ENCODE measurements around the gene CEP350. TPM values are rescaled to one million over a fixed set of nuclear protein-coding genes. Genes with fewer than 3 reads are reported as not detected.

CEP350 gene
- polyA plus RNA-seq, 2 of the 4 experiments (the other 2 are of a cell fraction) = 6.4 to 22.6 TPM

- H3K4me2 ChIP-seq = no peak overlapping the region
Measured at GRCh38 chr1:180103819-180104218, 149.2 kb downstream of the CEP350 start.

GRCh38 chr1:180112091-180112490 lies 157.5 kb downstream of the CEP350 start:
- Histone ChIP-seq H3K4me1 (peaks cover 2% of the 10 kb centered on the region; the same call in 2 of the 3 replicates), H3K9me3 (no peaks in the 10 kb centered on the region), H3K27ac (no peak overlapping the region), H3K4me2 (no peak overlapping the region), H3K4me3 (no peak overlapping the region)
- no peak for FAIRE-seq
- no peak for DNase-seq (ENCODE audit: low read depth in 1 of 2, low spot score in 1 of 2)
- ChIA-PET POLR2A (no interaction called here), CTCF (interaction anchor here (1.2 to 2.9 kb wide), 3 partner anchors 11 to 57 kb away, joined by 3 to 10 read pairs (median 4); no protein-coding TSS in a partner anchor)
- WGBS (ENCODE audit: missing lambda C conversion rate) = 92% methylated on average over 2 of the region's 2 CpGs
- ATAC-seq = no peak
- no peak for TF ChIP-seq SMC3 (IDR thresholded peaks at IDR 0.05)
- TF ChIP-seq CTCF (IDR thresholded peaks at IDR 0.05) = no peak
- no peak for TF ChIP-seq HDAC2 (IDR thresholded peaks at IDR 0.05)
- TF ChIP-seq GATA3 (IDR thresholded peaks at IDR 0.05; ENCODE audit: borderline replicate concordance) = no peak
- TF ChIP-seq, protein P1, sequence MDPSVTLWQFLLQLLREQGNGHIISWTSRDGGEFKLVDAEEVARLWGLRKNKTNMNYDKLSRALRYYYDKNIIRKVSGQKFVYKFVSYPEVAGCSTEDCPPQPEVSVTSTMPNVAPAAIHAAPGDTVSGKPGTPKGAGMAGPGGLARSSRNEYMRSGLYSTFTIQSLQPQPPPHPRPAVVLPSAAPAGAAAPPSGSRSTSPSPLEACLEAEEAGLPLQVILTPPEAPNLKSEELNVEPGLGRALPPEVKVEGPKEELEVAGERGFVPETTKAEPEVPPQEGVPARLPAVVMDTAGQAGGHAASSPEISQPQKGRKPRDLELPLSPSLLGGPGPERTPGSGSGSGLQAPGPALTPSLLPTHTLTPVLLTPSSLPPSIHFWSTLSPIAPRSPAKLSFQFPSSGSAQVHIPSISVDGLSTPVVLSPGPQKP (IDR thresholded peaks at IDR 0.05; ENCODE audit: low read depth, low read length) = no peak
- no peak for TF ChIP-seq FOXS1 (CRISPR knock-in tag; IDR thresholded peaks at IDR 0.05)
- TF ChIP-seq HOXA7 (CRISPR knock-in tag; IDR thresholded peaks at IDR 0.05) = no peak
- TF ChIP-seq, protein P2, sequence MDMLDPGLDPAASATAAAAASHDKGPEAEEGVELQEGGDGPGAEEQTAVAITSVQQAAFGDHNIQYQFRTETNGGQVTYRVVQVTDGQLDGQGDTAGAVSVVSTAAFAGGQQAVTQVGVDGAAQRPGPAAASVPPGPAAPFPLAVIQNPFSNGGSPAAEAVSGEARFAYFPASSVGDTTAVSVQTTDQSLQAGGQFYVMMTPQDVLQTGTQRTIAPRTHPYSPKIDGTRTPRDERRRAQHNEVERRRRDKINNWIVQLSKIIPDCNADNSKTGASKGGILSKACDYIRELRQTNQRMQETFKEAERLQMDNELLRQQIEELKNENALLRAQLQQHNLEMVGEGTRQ (IDR thresholded peaks at IDR 0.05) = no peak
- TF ChIP-seq HOXB13 (CRISPR knock-in tag; IDR thresholded peaks at IDR 0.05; ENCODE audit: low read depth) = no peak
- TF ChIP-seq HES2 (IDR thresholded peaks at IDR 0.05) = no peak
- TF ChIP-seq KDM1A (IDR thresholded peaks at IDR 0.05; ENCODE audit: low read depth) = no peak
- no peak for TF ChIP-seq MYC (IDR thresholded peaks at IDR 0.05; ENCODE audit: borderline replicate concordance, low read length)
- TF ChIP-seq ESRRA (IDR thresholded peaks at IDR 0.05; ENCODE audit: borderline replicate concordance, low read length) = no peak
- no peak for TF ChIP-seq EHF (CRISPR knock-in tag; IDR thresholded peaks at IDR 0.05)
- TF ChIP-seq RNF2 (IDR thresholded peaks at IDR 0.05; ENCODE audit: borderline replicate concordance, low read depth) = no peak

More at GRCh38 chr1:180103819-180104218, 149.2 kb downstream of the CEP350 start:
- CTCF ChIA-PET = interaction anchor here (0.9 to 1.8 kb wide), 3 partner anchors 11 to 84 kb away, joined by 3 to 4 read pairs (median 4); no protein-coding TSS in a partner anchor
- H3K4me3 ChIP-seq = no peak overlapping the region
- TF ChIP-seq PHF8 (IDR thresholded peaks at IDR 0.05; ENCODE audit: borderline replicate concordance, low read depth) (no peak), CEBPB (IDR thresholded peaks at IDR 0.05) (no peak), POLR2AphosphoS2 (conservative IDR thresholded peaks at IDR 0.05; ENCODE audit: low read length) (no peak), HES2 (IDR thresholded peaks at IDR 0.05) (no peak), TFCP2L1 (CRISPR knock-in tag; IDR thresholded peaks at IDR 0.05) (no peak), ZNF302 (CRISPR knock-in tag; IDR thresholded peaks at IDR 0.05) (no peak), GATA3 (IDR thresholded peaks at IDR 0.05; ENCODE audit: borderline replicate concordance) (no peak), POLR2A (IDR thresholded peaks at IDR 0.05; ENCODE audit: low read length) (no peak), ZC3H11A (IDR thresholded peaks at IDR 0.05) (no peak), BHLHE40 (IDR thresholded peaks at IDR 0.05; ENCODE audit: low read depth, low read length) (no peak), FOXS1 (CRISPR knock-in tag; IDR thresholded peaks at IDR 0.05) (no peak), MAZ (IDR thresholded peaks at IDR 0.05; ENCODE audit: borderline replicate concordance, low read depth, low read length) (no peak), CHD4 (IDR thresholded peaks at IDR 0.05; ENCODE audit: borderline replicate concordance) (no peak)
- TF ChIP-seq, protein P3, sequence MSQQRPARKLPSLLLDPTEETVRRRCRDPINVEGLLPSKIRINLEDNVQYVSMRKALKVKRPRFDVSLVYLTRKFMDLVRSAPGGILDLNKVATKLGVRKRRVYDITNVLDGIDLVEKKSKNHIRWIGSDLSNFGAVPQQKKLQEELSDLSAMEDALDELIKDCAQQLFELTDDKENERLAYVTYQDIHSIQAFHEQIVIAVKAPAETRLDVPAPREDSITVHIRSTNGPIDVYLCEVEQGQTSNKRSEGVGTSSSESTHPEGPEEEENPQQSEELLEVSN (IDR thresholded peaks at IDR 0.05; ENCODE audit: borderline replicate concordance, low read depth) = no peak
- TF ChIP-seq, protein P4, sequence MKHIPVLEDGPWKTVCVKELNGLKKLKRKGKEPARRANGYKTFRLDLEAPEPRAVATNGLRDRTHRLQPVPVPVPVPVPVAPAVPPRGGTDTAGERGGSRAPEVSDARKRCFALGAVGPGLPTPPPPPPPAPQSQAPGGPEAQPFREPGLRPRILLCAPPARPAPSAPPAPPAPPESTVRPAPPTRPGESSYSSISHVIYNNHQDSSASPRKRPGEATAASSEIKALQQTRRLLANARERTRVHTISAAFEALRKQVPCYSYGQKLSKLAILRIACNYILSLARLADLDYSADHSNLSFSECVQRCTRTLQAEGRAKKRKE (CRISPR knock-in tag; IDR thresholded peaks at IDR 0.05; ENCODE audit: low read depth) = no peak
- H3K9me3 ChIP-seq = no peaks in the 10 kb centered on the region
- WGBS (ENCODE audit: missing lambda C conversion rate) = 88% methylated on average over 1 of the region's 1 CpG
- H3K27ac ChIP-seq = no peak overlapping the region
- ATAC-seq = no peak
- H3K4me1 ChIP-seq = peaks cover 4% of the 10 kb centered on the region; the same call in 2 of the 3 replicates
- POLR2A ChIA-PET = no interaction called here
- DNase-seq (ENCODE audit: low read depth in 1 of 2, low spot score in 1 of 2) = no peak
- FAIRE-seq = no peak

Measured in A549 (cell line).